ENCODE data around the gene RNF222. TPM values are rescaled to one million over a fixed set of nuclear protein-coding genes. Genes with fewer than 3 reads are reported as not detected.
"Not testable (repeated sequence)": the region's sequence is repeated elsewhere in the genome, so short reads cannot be mapped to it uniquely, and the experiment has no call there.

Gene RNF222
- total and polyA plus RNA-seq, 2 donors (not counting 1 experiment from before 2014, with no cell fraction given), result 3.0 TPM; not detected in 1

DNA sequence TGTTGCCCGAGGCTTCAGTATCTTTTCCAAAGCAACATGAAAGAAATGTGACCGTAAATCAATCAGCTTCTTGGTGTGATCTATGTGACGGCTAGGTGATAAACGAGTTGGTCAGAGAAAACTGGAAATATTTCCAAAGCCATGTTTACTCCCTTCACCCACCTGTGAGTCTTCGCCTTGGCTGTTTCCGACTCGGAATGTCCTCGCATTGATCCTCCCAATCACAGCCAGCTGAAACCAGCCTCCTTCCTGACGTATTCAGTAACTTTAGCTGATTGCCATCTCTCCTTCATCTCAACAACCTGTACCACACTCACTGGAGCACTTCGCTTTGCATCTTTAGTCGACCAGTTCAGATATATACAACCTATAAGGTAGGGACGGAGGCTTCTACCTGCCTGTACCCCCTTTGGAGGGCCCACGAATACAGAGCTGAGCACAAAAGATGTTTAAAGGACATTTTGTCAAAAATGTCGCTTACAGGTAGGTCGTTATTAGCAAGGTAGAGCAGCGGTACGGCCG lies 21.8 kb downstream of the RNF222 start:
- H3K4me2 ChIP-seq (replicated peaks; ENCODE audit: low read depth, low read length, poor library complexity, severe bottlenecking), result peak overlapping the region; percentile 96
- ATAC-seq (ENCODE audit: low read depth), result no peak
- CTCF ChIA-PET, result interaction anchor here (0.6 to 1.9 kb wide), 5 partner anchors 8 to 315 kb away, joined by 3 to 5 read pairs (median 4); no protein-coding TSS in a partner anchor
- peaks cover 25 to 26% of the 10 kb centered on the region in 2 donors for H3K4me1 ChIP-seq (ENCODE audit: control insufficient read depth in 2 of 2, insufficient read depth in 2 of 2, low read length in 2 of 2)
- peaks cover 22% of the 10 kb centered on the region for H3K79me2 ChIP-seq (ENCODE audit: control insufficient read depth, insufficient read depth, low read length)
- H3K9ac ChIP-seq (ENCODE audit: low read length), result peak overlapping the region; percentile 91
- H3K27ac ChIP-seq (ENCODE audit: low read length in 2 of 2), result peak overlapping the region; percentile 52 to 86
- TF ChIP-seq, protein P1, sequence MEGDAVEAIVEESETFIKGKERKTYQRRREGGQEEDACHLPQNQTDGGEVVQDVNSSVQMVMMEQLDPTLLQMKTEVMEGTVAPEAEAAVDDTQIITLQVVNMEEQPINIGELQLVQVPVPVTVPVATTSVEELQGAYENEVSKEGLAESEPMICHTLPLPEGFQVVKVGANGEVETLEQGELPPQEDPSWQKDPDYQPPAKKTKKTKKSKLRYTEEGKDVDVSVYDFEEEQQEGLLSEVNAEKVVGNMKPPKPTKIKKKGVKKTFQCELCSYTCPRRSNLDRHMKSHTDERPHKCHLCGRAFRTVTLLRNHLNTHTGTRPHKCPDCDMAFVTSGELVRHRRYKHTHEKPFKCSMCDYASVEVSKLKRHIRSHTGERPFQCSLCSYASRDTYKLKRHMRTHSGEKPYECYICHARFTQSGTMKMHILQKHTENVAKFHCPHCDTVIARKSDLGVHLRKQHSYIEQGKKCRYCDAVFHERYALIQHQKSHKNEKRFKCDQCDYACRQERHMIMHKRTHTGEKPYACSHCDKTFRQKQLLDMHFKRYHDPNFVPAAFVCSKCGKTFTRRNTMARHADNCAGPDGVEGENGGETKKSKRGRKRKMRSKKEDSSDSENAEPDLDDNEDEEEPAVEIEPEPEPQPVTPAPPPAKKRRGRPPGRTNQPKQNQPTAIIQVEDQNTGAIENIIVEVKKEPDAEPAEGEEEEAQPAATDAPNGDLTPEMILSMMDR (IDR thresholded peaks at IDR 0.05), result no peak
- TF ChIP-seq EZH2 (IDR thresholded peaks at IDR 0.05; ENCODE audit: borderline replicate concordance, insufficient read depth, low read depth, low read length, poor library complexity, severe bottlenecking), result no peak
- intact Hi-C loops (cut with micrococcal nuclease), result loop anchor here (1.0 to 2.0 kb wide), 2 partner anchors 87 to 127 kb away; partner anchors contain the start of genes CTC1, PFAS and RANGRF
- POLR2A ChIA-PET, result interaction anchor here (1.0 kb wide), 1 partner anchor 81 kb away, joined by 3 read pairs; the partner anchor contains the start of gene SLC25A35
- no peaks in the 10 kb centered on the region for H3K9me3 ChIP-seq (ENCODE audit: control extremely low read depth in 1 of 3, control insufficient read depth in 2 of 3, insufficient read depth in 1 of 3, low read length in 2 of 3)
- Mint-ChIP-seq H3K4me1 (peaks cover 42% of the 10 kb centered on the region), H3K27me3 (no peaks in the 10 kb centered on the region), H3K9me3 (ENCODE audit: insufficient read depth) (no peaks in the 10 kb centered on the region), H3K27ac (peak overlapping the region; percentile 91), H3K4me3 (peak overlapping the region; percentile 92)
- peaks cover 37% of the 10 kb centered on the region for H4K20me1 ChIP-seq (ENCODE audit: control insufficient read depth, insufficient read depth, low read length, poor library complexity, severe bottlenecking)
- no peak for DNase-seq
- H2AFZ ChIP-seq (ENCODE audit: insufficient read depth, low read depth, low read length, poor library complexity, severe bottlenecking), result peak overlapping the region; percentile 89
- H3K36me3 ChIP-seq (replicated peaks in 1 of 2; ENCODE audit: control extremely low read depth in 1 of 2, control insufficient read depth in 1 of 2, extremely low read depth in 1 of 2, insufficient read depth in 2 of 2, low read length in 1 of 2), result peaks cover 6 to 40% of the 10 kb centered on the region in 2 experiments
- peak overlapping the region; percentile 81 to 92 (median 87) for H3K4me3 ChIP-seq (ENCODE audit: control extremely low read depth in 1 of 5, extremely low read depth in 1 of 5, insufficient read depth in 1 of 5, low read depth in 2 of 5, low read length in 4 of 5)
- no peaks in the 10 kb centered on the region for H3K27me3 ChIP-seq (replicated peaks in 1 of 4; ENCODE audit: control extremely low read depth in 1 of 4, control insufficient read depth in 3 of 4, insufficient read depth in 4 of 4, low read length in 3 of 4)
- 55% methylated on average over 15 of the region's 18 CpGs for WGBS (ENCODE audit: insufficient coverage)

DNA sequence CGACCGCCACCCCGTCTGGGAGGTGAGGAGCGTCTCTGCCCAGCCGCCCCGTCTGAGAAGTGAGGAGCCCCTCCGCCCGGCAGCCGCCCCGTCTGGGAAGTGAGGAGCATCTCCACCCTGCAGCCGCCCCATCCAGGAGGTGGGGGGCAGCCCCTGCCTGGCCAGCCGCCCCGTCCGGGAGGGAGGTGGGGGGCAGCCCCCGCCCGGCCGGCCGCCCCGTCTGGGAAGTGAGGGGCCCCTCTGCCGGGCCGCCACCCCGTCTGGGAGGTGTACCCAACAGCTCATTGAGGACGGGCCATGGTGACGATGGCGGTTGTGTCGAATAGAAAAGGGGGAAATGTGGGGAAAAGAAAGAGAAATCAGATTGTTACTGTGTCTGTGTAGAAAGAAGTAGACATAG lies 23.8 kb downstream of the RNF222 start:
- H3K36me3 ChIP-seq (replicated peaks in 1 of 2; ENCODE audit: control extremely low read depth in 1 of 2, control insufficient read depth in 1 of 2, extremely low read depth in 1 of 2, insufficient read depth in 2 of 2, low read length in 1 of 2), result peaks cover 2 to 28% of the 10 kb centered on the region in 2 experiments
- H3K4me2 ChIP-seq (replicated peaks; ENCODE audit: low read depth, low read length, poor library complexity, severe bottlenecking); H3K27me3 ChIP-seq (replicated peaks in 1 of 4; ENCODE audit: control extremely low read depth in 1 of 4, control insufficient read depth in 3 of 4, insufficient read depth in 4 of 4, low read length in 3 of 4); H3K4me3 ChIP-seq (ENCODE audit: control extremely low read depth in 1 of 5, extremely low read depth in 1 of 5, insufficient read depth in 1 of 5, low read depth in 2 of 5, low read length in 4 of 5); H3K9me3 Mint-ChIP-seq (ENCODE audit: insufficient read depth); H3K27ac Mint-ChIP-seq; H3K9ac ChIP-seq (ENCODE audit: low read length); intact Hi-C loops (cut with micrococcal nuclease); DNase-seq; H2AFZ ChIP-seq (ENCODE audit: insufficient read depth, low read depth, low read length, poor library complexity, severe bottlenecking); POLR2A ChIA-PET; H3K9me3 ChIP-seq (ENCODE audit: control extremely low read depth in 1 of 3, control insufficient read depth in 2 of 3, insufficient read depth in 1 of 3, low read length in 2 of 3); H3K27me3 Mint-ChIP-seq; CTCF ChIA-PET; H3K4me3 Mint-ChIP-seq; H3K27ac ChIP-seq (ENCODE audit: low read length in 2 of 2); ATAC-seq (ENCODE audit: low read depth): not testable (repeated sequence)
- H3K4me1 ChIP-seq (ENCODE audit: control insufficient read depth in 2 of 2, insufficient read depth in 2 of 2, low read length in 2 of 2), result peaks cover 26 to 30% of the 10 kb centered on the region in 2 donors
- peaks cover 18% of the 10 kb centered on the region for H4K20me1 ChIP-seq (ENCODE audit: control insufficient read depth, insufficient read depth, low read length, poor library complexity, severe bottlenecking)
- H3K79me2 ChIP-seq (ENCODE audit: control insufficient read depth, insufficient read depth, low read length), result peaks cover 14% of the 10 kb centered on the region
- WGBS (ENCODE audit: insufficient coverage), result 96% methylated on average over 18 of the region's 26 CpGs
- peaks cover 42% of the 10 kb centered on the region for H3K4me1 Mint-ChIP-seq

All from B cell (primary cell).